Measurements from ENCODE around the gene GRM1.

Gene GRM1

GRCh38 chr6:146397638-146398037 lies 368.8 kb downstream of the GRM1 start:
- DNase-seq, result no peak

DNA sequence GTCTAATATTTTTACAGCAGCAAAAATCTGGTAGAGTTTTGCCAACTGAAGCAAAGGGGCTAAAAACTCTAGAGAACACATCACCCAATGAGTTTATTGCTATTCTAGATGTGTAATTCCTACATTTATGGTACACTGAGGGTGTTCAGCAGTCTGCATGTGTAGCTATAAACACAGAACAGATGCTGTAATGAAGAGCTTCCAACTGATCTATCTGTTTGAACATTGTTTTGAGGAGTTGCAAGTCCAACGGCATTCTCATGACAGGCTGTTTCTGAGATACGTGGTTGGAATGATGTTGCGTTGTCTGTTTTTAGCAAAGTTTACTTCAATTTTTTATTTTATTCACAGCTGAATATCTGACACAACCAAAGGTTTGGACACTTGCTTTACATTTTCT lies 373.6 kb downstream of the GRM1 start:
- no peak for DNase-seq

DNA sequence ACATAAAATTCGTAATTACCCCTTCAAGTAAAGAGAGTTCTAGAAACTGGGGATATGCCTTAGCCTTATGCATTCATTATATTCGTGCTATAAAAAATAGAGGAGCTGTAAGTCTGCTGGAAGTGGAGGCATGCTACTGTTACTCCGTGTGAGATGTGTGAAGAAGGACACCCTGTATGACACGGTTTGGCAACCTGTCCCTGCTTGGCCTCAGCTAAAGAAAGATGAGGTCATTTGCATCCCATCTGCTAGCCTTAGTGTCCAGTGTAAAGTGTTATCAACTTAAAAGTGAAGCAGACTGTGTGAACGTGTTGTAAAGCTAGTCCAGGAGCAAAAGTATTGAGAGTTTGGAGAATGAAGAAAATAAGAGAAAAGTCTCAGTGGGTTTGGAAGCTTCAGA lies 379.7 kb downstream of the GRM1 start:
- DNase-seq, result no peak

- no peak for DNase-seq
Observed at GRCh38 chr6:146410851-146411595, 382.2 kb downstream of the GRM1 start.

DNA sequence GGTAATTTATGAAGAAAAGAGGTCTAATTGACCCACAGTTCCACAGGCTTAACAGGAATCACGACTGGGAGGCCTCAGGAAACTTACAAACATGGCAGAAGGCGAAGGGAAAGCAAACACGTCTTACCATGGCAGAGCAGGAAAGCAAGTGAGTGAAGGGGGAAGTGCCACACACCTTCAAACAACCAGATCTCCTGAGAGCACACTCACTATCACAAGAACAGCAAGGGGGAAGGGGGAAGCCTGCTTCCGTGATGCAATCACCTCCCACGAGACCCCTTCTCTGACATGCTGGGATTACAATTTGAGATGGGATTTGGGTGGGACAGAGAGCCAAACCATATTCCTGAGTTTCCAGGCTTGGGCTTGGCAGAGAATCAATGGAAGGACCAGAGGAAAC lies 390.7 kb downstream of the GRM1 start:
- DNase-seq, result no peak

GRCh38 chr6:146420255-146420654 lies 391.4 kb downstream of the GRM1 start:
- DNase-seq, result no peak

DNA sequence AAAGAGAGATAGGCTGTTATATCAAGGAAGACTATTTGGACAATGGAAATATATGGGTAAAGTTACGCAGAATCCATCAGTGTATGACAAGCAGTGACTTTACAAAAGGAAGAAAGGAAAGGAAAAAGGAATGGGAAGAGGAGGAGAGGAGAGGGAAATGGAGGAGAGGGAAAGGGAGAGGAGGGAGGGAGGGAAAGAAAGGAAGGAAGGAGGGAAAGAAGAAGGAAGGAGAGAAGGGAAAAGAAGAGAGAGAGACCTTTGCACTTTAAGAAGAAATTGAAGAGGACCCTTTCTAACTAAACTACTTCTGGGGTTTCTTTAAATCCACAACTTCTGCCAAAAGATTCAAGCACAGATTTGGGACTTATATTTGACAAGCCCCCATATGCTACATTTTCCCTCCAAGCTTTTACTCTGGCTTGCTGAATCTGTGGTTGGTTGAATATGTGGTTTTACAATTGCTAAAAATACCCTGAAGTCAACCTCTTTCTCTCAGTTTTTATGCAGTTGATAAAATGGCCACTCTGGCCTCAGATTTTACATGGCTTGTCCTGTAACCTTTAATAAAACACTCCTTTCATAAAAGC lies 394.0 kb downstream of the GRM1 start:
- DNase-seq, result no peak

GRCh38 chr6:146423452-146423851 lies 394.6 kb downstream of the GRM1 start:
- DNase-seq, result no peak

- no peak for DNase-seq
Observed at GRCh38 chr6:146426516-146426915, 397.7 kb downstream of the GRM1 start.

- DNase-seq, result no peak
Observed at GRCh38 chr6:146429831-146430230, 401.0 kb downstream of the GRM1 start.

DNA sequence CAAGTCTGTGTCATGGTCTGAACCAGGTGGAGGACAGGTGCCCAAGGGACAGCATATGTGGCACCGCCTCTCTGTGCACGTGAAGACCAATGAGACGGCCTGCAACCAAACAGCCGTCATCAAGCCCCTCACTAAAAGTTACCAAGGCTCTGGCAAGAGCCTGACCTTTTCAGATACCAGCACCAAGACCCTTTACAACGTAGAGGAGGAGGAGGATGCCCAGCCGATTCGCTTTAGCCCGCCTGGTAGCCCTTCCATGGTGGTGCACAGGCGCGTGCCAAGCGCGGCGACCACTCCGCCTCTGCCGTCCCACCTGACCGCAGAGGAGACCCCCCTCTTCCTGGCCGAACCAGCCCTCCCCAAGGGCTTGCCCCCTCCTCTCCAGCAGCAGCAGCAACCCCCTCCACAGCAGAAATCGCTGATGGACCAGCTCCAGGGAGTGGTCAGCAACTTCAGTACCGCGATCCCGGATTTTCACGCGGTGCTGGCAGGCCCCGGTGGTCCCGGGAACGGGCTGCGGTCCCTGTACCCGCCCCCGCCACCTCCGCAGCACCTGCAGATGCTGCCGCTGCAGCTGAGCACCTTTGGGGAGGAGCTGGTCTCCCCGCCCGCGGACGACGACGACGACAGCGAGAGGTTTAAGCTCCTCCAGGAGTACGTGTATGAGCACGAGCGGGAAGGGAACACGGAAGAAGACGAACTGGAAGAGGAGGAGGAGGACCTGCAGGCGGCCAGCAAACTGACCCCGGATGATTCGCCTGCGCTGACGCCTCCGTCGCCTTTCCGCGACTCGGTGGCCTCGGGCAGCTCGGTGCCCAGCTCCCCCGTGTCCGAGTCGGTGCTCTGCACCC lies 405.2 kb downstream of the GRM1 start:
- DNase-seq, result peak; percentile 69

GRCh38 chr6:146434732-146435390 lies 406.0 kb downstream of the GRM1 start:
- peak; percentile 66 for DNase-seq

- DNase-seq, result no peak
Observed at GRCh38 chr6:146441907-146442306, 413.0 kb downstream of the GRM1 start.

GRCh38 chr6:146444189-146444588 lies 415.3 kb downstream of the GRM1 start:
- DNase-seq, result no peak

GRCh38 chr6:146445233-146445632 lies 416.4 kb downstream of the GRM1 start:
- DNase-seq, result no peak

GRCh38 chr6:146456886-146457285 lies 428.0 kb downstream of the GRM1 start:
- DNase-seq, result no peak

GRCh38 chr6:146460941-146461340 lies 432.1 kb downstream of the GRM1 start:
- no peak for DNase-seq

GRCh38 chr6:146470091-146470770 lies 441.4 kb downstream of the GRM1 start:
- no peak for DNase-seq

DNA sequence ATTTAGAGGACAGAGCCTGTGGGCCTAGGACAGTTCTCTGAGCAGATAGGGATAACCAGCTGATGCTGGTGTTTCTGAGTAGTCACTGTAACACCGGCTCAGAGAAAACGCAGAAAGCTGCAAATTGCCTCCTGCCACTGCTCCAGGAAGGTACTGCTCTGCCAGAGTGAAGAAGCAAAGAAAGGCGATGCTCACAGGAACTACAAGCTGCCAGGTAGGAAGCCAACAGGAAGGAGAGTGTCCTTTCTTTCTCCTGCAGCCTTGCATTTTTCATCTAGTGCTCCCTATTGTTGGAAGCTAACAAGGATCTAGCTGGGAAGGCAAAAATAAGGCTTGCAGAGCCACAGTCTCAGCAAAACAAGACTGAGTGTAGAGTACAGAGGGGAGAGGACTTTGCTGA lies 444.1 kb downstream of the GRM1 start:
- DNase-seq, result no peak

DNA sequence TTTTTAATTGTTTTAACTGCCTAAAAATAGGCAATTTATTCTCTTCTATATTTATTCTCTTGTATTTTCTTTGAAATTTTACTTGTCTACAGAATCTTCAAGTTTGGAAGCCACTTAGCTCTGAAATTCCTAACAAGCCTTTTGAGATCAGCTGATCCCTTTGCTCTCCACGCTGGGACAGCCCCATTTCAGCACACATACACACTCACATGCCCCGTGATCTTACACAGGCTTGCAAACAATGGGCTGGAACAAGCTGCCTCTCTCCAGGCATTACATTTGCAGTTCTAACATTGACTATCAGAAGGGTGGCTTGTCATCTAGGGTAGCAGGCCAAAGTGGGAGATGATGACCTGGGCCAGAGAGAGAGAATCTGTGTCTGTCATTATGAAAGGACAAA lies 452.7 kb downstream of the GRM1 start:
- DNase-seq, result no peak

- no peak for DNase-seq
Observed at GRCh38 chr6:146484411-146484810, 455.5 kb downstream of the GRM1 start.

Data from eye (tissue), 1 donor.